HG02970 (cell line): ENCODE data around the gene TP53TG5.
A peak's percentile ranks its signal among the peaks of the same experiment; 100 is the strongest.
"Not testable (repeated sequence)": the region's sequence is repeated elsewhere in the genome, so short reads cannot be mapped to it uniquely, and the experiment has no call there.

Experiments used
- ATAC-seq: cut with Tn5 transposase; IDR thresholded peaks from one replicate; pipeline ENCODE4 v1.9.1; 2021; ENCODE audit warnings: mild to moderate bottlenecking, moderate library complexity, moderate number of reproducible peaks; ENCODE audit not compliant: unreplicated experiment, low FRiP score

Gene TP53TG5

DNA sequence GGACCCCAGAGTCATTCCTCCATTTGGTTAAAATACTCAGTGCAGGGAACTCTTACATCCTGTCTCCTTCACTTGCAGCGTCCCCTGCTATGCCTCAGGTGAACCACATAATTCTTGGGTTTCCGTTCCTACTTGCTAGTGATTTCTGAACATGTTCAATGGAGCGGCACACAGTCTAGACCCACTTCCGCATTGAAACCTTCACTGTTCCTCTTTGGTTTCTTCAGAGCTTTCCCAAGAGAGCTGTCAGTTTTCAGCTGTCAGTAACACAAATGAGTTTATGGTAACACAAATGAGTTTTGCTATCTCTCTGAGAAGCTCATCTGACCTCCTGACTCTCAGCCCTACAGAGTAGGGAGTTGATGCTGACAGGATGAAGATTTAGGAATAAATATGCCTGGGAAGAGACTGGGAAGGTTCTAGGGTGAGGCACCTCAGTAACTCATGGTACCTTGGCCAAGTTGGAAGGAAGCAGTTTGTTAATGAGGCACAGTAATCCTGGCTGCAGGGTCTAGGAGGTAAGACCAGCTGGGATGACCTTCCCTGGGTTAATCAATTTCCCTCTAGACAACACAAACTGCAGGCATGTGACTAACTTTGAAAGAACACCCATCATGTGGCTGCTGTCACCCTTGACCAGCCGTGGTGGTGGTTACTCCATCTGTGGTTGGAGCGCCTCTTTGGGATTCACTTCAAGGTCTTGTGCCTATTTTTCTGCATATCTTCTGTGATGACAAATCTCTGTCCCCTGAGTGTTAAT, 9.7 kb downstream of the TP53TG5 start:
- ATAC-seq: peak; percentile 75

DNA sequence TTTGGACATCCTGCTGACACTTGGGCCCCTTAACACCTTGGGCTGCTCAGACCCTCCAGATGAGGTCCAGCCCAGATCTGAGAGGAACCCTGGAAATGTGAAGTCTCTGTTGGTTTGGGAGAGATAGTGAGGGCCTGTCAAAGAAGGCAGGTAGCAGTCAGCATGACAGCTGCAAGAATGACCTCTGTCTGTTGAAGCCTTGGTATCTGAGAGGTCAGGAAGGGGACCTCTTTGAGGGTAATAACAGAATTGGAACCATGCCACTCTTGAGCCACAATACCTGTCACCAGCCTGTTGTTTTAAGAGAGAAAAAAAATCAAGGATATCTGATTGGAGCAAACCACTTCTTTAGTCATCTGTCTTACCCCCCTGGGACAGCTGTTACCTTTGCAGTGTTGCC, 11.0 kb downstream of the TP53TG5 start:
- ATAC-seq: no peak

DNA sequence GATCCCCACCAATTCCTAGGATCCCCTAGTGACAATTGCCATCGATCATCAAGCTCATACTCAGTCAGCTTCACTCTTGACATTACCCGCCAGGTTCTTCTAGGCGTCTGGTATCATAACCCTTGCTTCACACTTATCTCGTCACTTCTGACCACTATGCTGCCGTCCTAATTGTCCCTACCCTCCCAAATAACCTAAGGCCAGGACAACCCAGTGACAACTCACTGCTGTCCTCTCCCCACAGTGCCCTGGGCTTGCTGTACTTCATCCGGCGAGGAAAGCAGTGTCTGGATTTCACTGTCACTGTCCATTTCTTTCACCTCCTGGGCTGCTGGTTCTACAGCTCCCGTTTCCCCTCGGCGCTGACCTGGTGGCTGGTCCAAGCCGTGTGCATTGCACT, 11.5 kb downstream of the TP53TG5 start:
- no peak for ATAC-seq

- no peak for ATAC-seq
Measured at GRCh38 chr20:45366192-45366591, 11.9 kb downstream of the TP53TG5 start.

- no peak for ATAC-seq
Measured at GRCh38 chr20:45365444-45365970, 12.6 kb downstream of the TP53TG5 start.

GRCh38 chr20:45363611-45364492, 14.3 kb downstream of the TP53TG5 start:
- no peak for ATAC-seq

DNA sequence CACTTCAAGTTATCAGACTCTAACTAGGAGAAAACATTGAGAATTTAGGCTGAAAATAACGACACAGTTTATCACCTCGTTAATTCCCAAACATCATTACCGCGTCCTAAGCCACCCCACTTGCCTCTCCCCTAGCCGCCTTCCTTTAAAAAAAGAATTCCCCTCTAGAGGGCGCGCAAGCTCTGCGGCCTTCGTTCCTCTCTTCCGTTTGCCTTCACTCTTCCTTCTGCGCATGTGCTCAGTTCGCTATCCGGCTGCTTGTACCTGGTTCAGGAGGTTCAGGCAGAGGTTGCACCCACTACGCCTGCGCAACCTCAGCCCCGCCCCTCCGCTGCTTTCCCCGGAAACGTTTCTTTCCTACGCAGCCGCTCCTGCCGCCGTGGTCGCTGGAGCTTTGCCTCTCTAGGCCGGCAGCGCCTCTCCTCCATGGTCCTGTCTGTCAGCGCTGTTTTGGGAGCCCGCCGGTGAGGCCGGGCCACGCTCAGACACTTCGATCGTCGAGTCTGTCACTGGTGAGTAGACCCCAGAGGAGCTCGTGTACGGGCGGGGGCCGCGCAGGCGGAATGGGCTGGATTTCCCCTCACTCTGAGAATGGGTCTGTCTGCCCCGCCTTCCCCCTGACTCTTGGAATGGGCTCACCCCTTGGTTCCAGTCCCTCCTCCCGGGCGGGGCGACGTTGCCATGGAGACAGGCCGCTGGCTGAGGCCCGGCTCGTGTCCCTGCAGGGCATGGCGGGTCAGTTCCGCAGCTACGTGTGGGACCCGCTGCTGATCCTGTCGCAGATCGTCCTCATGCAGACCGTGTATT, 15.1 kb downstream of the TP53TG5 start, which contains the start of gene SYS1:
TSS of gene SYS1 (plus strand) at position 353 of the 807 bp plus-strand sequence. CDS start at position 729, 376 bp downstream.
- ATAC-seq: peak; percentile 89

GRCh38 chr20:45361793-45362192, 16.3 kb downstream of the TP53TG5 start:
- no peak for ATAC-seq

- ATAC-seq: no peak
Measured at GRCh38 chr20:45359406-45360148, 18.5 kb downstream of the TP53TG5 start.

DNA sequence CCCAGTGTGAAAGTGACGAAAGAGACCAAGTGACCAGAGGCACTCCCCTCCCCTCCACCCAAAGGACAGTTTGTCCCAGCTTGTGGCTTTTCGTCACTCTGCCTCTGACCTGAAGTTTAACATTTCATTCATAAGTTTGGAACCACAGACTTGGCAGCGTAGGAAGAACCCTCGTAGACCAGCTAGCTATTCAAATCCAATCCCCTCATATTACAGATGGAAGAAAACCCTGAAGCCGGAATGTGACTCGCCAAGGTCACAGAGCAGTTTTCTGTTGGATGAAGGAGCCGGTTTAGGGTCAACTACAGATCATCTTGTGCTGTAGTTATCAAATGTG, 19.1 kb downstream of the TP53TG5 start:
- ATAC-seq: no peak

- ATAC-seq: no peak
Measured at GRCh38 chr20:45358282-45359068, 19.6 kb downstream of the TP53TG5 start.

GRCh38 chr20:45355209-45356084, 22.7 kb downstream of the TP53TG5 start:
- no peak for ATAC-seq

DNA sequence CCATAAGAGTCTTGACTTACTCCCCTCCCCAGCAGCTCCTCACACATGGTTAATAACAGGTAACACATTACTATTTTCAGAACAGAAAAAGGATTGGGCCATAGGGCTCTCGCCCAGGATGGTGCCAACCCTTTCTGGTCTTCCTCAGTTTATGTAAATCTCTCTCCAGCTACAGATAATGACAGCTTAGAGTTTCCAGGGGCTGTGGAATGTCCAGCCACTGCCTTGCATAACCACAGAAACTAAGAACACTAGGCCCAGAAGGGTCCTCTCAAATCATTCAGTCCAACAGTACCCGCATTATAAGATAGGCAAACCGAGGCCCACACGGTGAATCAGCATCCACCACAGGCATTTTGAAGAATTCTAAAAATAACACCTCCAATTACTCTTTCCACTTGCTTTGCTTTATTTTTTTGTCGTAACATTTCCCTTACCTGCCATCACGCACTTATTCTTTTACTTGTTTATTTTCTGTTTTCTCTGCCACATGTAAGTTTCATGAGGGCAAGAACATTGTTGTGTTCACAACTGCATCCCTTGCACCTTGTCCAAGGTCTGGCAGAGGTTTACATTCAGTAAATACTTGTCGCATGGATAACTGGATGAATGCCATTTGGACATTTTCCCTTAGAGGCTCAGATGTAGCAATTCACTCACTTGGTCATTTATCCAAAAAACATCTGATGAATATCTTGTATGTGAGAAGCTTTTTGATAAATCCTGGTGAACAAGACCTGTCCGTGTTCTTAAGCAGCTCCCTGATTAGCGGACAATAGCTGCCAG, 23.5 kb downstream of the TP53TG5 start:
- ATAC-seq: no peak

GRCh38 chr20:45353746-45354145, 24.4 kb downstream of the TP53TG5 start:
- ATAC-seq: no peak

GRCh38 chr20:45352729-45353128, 25.4 kb downstream of the TP53TG5 start:
- no peak for ATAC-seq

- not testable (repeated sequence) for ATAC-seq
Measured at GRCh38 chr20:45350795-45351194, 27.3 kb downstream of the TP53TG5 start.

DNA sequence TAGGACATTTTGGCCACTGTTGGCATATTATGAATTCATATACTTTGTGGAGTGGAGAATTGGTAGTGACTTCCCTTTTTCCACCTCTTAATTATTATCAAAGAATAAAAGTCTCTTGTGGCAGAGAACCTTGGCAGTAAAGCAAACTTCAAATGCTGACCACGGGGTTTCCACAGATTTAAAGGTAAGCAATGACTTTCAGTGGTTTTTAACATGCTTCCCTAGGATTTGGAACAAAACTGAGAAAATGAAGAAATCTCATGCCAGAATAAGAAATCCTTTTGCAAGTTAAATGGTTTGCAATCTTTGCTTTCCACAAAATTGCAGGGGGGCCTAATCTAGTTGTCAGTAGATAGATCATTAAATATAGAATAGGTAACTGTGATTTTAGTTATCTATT, 27.9 kb downstream of the TP53TG5 start:
- no peak for ATAC-seq
